Measurements from ENCODE around the gene SPRED1. TPM values are rescaled to one million over a fixed set of nuclear protein-coding genes. Genes with fewer than 3 reads are reported as not detected.
A peak's percentile ranks its signal among the peaks of the same experiment; 100 is the strongest.

The SPRED1 gene
- total RNA-seq, 4 donors from 2014 or later = 77.9 to 92.7 (median 82.6) TPM

GRCh38 chr15:38255690-38256089 lies 3.1 kb downstream of the SPRED1 start:
- H3K27me3 ChIP-seq = no peaks in the 10 kb centered on the region
- H3K4me1 ChIP-seq = peaks cover 15 to 30% of the 10 kb centered on the region in 2 donors
- no peaks in the 10 kb centered on the region for H3K9me3 ChIP-seq
- no peaks in the 10 kb centered on the region for H3K36me3 ChIP-seq
- TF ChIP-seq CTCF (IDR thresholded peaks at IDR 0.05) (no peak), POLR2A (IDR thresholded peaks at IDR 0.05) (no peak)
- H3K4me3 ChIP-seq (replicated peaks in 1 of 3) = peak overlapping the region in 2 of 3 donors; percentile 4 to 94
- DNase-seq = no peak
- intact Hi-C loops (cut with DNase I) = loop anchor here (10.0 kb wide), 1 partner anchor 251 kb away; no protein-coding TSS in a partner anchor
- peak overlapping the region in 2 of 3 donors; percentile 14 to 33 for H3K27ac ChIP-seq
- WGBS, 2 donors = 47 to 54% methylated on average over 2 of the region's 2 CpGs

GRCh38 chr15:38257676-38258075 lies 5.0 kb downstream of the SPRED1 start:
- no peak for TF ChIP-seq CTCF (IDR thresholded peaks at IDR 0.05)
- no peak for TF ChIP-seq POLR2A (IDR thresholded peaks at IDR 0.05)
- H3K27ac ChIP-seq = no peak overlapping the region
- 29 to 36% methylated on average over 2 of the region's 2 CpGs for WGBS, 2 donors
- H3K4me1 ChIP-seq = peaks cover 11 to 39% of the 10 kb centered on the region in 2 donors
- H3K4me3 ChIP-seq (replicated peaks in 1 of 3) = no peak overlapping the region
- no peak for DNase-seq
- H3K36me3 ChIP-seq = no peaks in the 10 kb centered on the region
- no peaks in the 10 kb centered on the region for H3K27me3 ChIP-seq
- intact Hi-C loops (cut with DNase I) = loop anchor here (10.0 kb wide), 1 partner anchor 253 kb away; no protein-coding TSS in a partner anchor
- H3K9me3 ChIP-seq = no peaks in the 10 kb centered on the region

- Histone ChIP-seq H3K4me1 (peaks cover 11 to 39% of the 10 kb centered on the region in 2 donors), H3K36me3 (no peaks in the 10 kb centered on the region), H3K9me3 (no peaks in the 10 kb centered on the region), H3K27ac (no peak overlapping the region), H3K27me3 (no peaks in the 10 kb centered on the region), H3K4me3 (replicated peaks in 1 of 3) (no peak overlapping the region)
- WGBS, 2 donors = 90 to 94% methylated on average over 2 of the region's 2 CpGs
- intact Hi-C loops (cut with DNase I) = loop anchor here (10.0 kb wide), 1 partner anchor 254 kb away; no protein-coding TSS in a partner anchor
- TF ChIP-seq CTCF (IDR thresholded peaks at IDR 0.05) (no peak), POLR2A (IDR thresholded peaks at IDR 0.05) (no peak)
- DNase-seq = no peak
Observed at GRCh38 chr15:38259134-38259533, 6.5 kb downstream of the SPRED1 start.

GRCh38 chr15:38260077-38260476 lies 7.4 kb downstream of the SPRED1 start:
- WGBS, 2 donors = 80 to 81% methylated on average over 2 of the region's 2 CpGs
- Histone ChIP-seq H3K36me3 (no peaks in the 10 kb centered on the region), H3K27me3 (no peaks in the 10 kb centered on the region), H3K4me3 (replicated peaks in 1 of 3) (no peak overlapping the region), H3K9me3 (no peaks in the 10 kb centered on the region), H3K27ac (no peak overlapping the region), H3K4me1 (peaks cover 18 to 43% of the 10 kb centered on the region in 2 donors)
- intact Hi-C loops (cut with DNase I) = no loop called here
- TF ChIP-seq POLR2A (IDR thresholded peaks at IDR 0.05) (no peak), CTCF (IDR thresholded peaks at IDR 0.05) (no peak)
- no peak for DNase-seq

- peaks cover 21 to 46% of the 10 kb centered on the region in 2 donors for H3K4me1 ChIP-seq
- intact Hi-C loops (cut with DNase I) = no loop called here
- H3K4me3 ChIP-seq (replicated peaks in 1 of 3) = no peak overlapping the region
Observed at GRCh38 chr15:38263251-38263650, 10.6 kb downstream of the SPRED1 start.

More at GRCh38 chr15:38263251-38263650, 10.6 kb downstream of the SPRED1 start:
- H3K36me3 ChIP-seq = no peaks in the 10 kb centered on the region
- 90 to 97% methylated on average over 3 of the region's 3 CpGs for WGBS, 2 donors
- DNase-seq = no peak
- no peak for TF ChIP-seq POLR2A (IDR thresholded peaks at IDR 0.05)
- TF ChIP-seq CTCF (IDR thresholded peaks at IDR 0.05) = no peak
- no peaks in the 10 kb centered on the region for H3K9me3 ChIP-seq
- H3K27ac ChIP-seq = no peak overlapping the region
- no peaks in the 10 kb centered on the region for H3K27me3 ChIP-seq
